Natural killer cell treated with Interleukin-12 subunit alpha and Interleukin-12 subunit beta and Interleukin-15 and Interleukin-18, amount 100 ng/mL, for 72 hours (primary cell): Measurements from ENCODE around the gene SEPHS2. TPM values are rescaled to one million over a fixed set of nuclear protein-coding genes. Genes with fewer than 3 reads are reported as not detected.

ENCODE experiments used
- ATAC-seq, 2 donors: fragments of 150-1000 bp; cut with Tn5 transposase in 1 of 2; sonication (Bioruptor Pico), chemical (Tn5 transposase) in 1 of 2; 2 replicates each; pipeline ENCODE4 v1.10.0; 2021
- DNase-seq: peaks from one replicate; pipeline ENCODE4 v3.0.0; 2022; ENCODE audit warnings: low spot score
- H3K27ac Mint-ChIP-seq, 2 donors: 1 replicate in 1 of 2; 2 replicates in 1 of 2; pipeline ENCODE4 v1.8.0; 2022; ENCODE audit warnings: mixed read lengths in 2 of 2, mild to moderate bottlenecking in 1 of 2, moderate library complexity in 1 of 2
- H3K27me3 Mint-ChIP-seq, 2 donors: 1 replicate in 1 of 2; 2 replicates in 1 of 2; pipeline ENCODE4 v1.8.0; 2022; ENCODE audit warnings: mixed read lengths in 2 of 2
- H3K36me3 Mint-ChIP-seq: one replicate; pipeline ENCODE4 v1.8.0; 2022; ENCODE audit warnings: mixed read lengths
- H3K4me1 Mint-ChIP-seq, 2 donors: 1 replicate in 1 of 2; 2 replicates in 1 of 2; pipeline ENCODE4 v1.8.0; 2022; ENCODE audit warnings: low read depth in 2 of 2, mixed read lengths in 2 of 2, mild to moderate bottlenecking in 1 of 2
- H3K4me3 Mint-ChIP-seq: one replicate; pipeline ENCODE4 v1.8.0; 2022; ENCODE audit warnings: mixed read lengths
- H3K9me3 Mint-ChIP-seq: 2 replicates; pipeline ENCODE4 v1.8.0; 2022; ENCODE audit warnings: mixed read lengths
- total RNA-seq, 2 donors: library from RNA; stranded (reverse); gene quantifications; one replicate each; pipeline ENCODE4 v1.2.3, GENCODE V29; 2022

SEPHS2 gene
- total RNA-seq, 2 donors from 2014 or later: 84.7 to 91.4 TPM

DNA sequence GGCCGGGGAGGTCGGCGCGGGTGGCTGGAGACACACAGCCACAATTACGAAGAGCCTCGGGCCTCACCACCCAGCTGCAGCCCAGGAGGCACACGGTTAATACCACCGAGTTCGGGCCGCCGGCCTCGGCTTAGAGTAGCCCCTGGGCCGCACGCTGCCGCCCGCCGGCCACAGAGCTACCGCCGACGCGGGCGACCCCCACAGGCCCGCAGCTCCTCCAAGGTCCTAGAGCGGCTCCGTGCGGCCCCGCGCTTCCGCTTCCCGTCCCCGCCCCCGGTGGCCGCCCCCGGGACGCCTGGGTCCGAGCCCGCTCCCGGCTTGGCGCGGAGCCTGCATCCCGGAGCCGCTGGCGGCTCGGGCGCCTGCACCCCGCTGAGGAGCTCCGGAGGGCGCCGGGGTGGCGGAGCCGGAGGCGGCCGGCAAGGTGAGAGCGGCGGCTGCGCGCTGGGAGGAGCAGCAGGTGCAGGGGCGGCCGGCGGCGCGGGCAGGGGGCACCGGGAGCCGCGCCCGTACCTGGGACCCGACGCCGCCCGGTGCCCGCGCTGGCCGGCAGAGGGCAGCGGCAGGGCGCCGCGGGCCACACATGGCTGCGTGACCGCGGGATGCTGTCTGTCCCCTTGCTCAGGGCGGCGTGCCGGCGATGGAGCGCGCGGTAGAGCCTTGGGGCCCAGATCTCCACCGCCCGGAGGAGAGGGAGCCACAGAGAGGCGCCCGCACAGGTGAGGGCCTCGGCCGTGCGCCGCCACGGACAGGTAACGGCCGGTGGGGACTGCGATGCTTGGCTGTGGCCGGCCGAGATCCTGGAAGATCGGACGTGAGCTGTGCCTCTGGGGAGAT lies 50.3 kb downstream of the SEPHS2 start, which contains the start of gene ZNF48:
TSS of gene ZNF48 (plus strand) at position 266 of the 837 bp plus-strand sequence. CDS start at position 641, 375 bp downstream.
- no peaks in the 10 kb centered on the region for H3K9me3 Mint-ChIP-seq
- peaks cover 32 to 34% of the 10 kb centered on the region in 2 donors for H3K4me1 Mint-ChIP-seq
- H3K27me3 Mint-ChIP-seq: no peaks in the 10 kb centered on the region
- ATAC-seq: peak; percentile 82 to 84
- H3K4me3 Mint-ChIP-seq: peak within 1 kb of the TSS; percentile 95
- H3K36me3 Mint-ChIP-seq: no peaks in the 10 kb centered on the region
- DNase-seq: peak; percentile 77
- H3K27ac Mint-ChIP-seq: peak within 1 kb of the TSS; percentile 65

GRCh38 chr16:30394592-30395154 lies 51.0 kb downstream of the SEPHS2 start:
- DNase-seq (no peak), ATAC-seq (no peak)
- Mint-ChIP-seq H3K9me3 (no peaks in the 10 kb centered on the region), H3K27ac (peak overlapping the region; percentile 40 to 57), H3K27me3 (no peaks in the 10 kb centered on the region), H3K4me3 (peak overlapping the region; percentile 87), H3K4me1 (peaks cover 28 to 29% of the 10 kb centered on the region in 2 donors), H3K36me3 (no peaks in the 10 kb centered on the region)

Other genes starting within 250 kb of the SEPHS2 start
- gene SULT1A3, start 246.6 kb downstream of the SEPHS2 start, total RNA-seq: 10 to 100 TPM; 19.1 to 46.7 TPM
- 10 to 100 TPM; 38.2 to 50.6 TPM for gene NPIPB13, start 197.4 kb downstream of the SEPHS2 start, total RNA-seq
- gene CD2BP2, start 90.6 kb downstream of the SEPHS2 start, total RNA-seq: 10 to 100 TPM; 95.8 to 99.7 TPM
- 10 to 100 TPM; 64.0 to 99.1 TPM for gene TBC1D10B, start 75.4 kb downstream of the SEPHS2 start, total RNA-seq
- gene MYL11, start 71.1 kb downstream of the SEPHS2 start, total RNA-seq: 1 to 10 TPM in 1 of 2 donors, not detected in 1; 8.5 TPM
- gene SEPTIN1, start 63.3 kb downstream of the SEPHS2 start, total RNA-seq: 100 to 1,000 TPM; 192 to 207 TPM
- 10 to 100 TPM; 10.2 to 14.7 TPM for gene ZNF48, start 50.5 kb downstream of the SEPHS2 start, total RNA-seq
- 1 to 10 TPM; 3.4 to 7.3 TPM for gene ZNF771, start 38.3 kb downstream of the SEPHS2 start, total RNA-seq
- gene DCTPP1, start 15.8 kb downstream of the SEPHS2 start, total RNA-seq: 100 to 1,000 TPM in 1 of 2 donors, 10 to 100 TPM in 1; 95.9 to 155 TPM
- gene ITGAL, start 26.9 kb upstream of the SEPHS2 start, total RNA-seq: 100 to 1,000 TPM; 648 to 717 TPM
- gene ZNF768, start 80.7 kb upstream of the SEPHS2 start, total RNA-seq: 10 to 100 TPM; 10.4 to 11.8 TPM
- 10 to 100 TPM in 1 of 2 donors, 1 to 10 TPM in 1; 8.7 to 10.3 TPM for gene ZNF747, start 89.0 kb upstream of the SEPHS2 start, total RNA-seq
- 10 to 100 TPM; 14.9 to 22.9 TPM for gene ZNF764, start 112.5 kb upstream of the SEPHS2 start, total RNA-seq
- 1 to 10 TPM; 8.3 to 8.9 TPM for gene ZNF688, start 125.8 kb upstream of the SEPHS2 start, total RNA-seq
- 10 to 100 TPM; 13.3 to 20.0 TPM for gene ZNF785, start 139.8 kb upstream of the SEPHS2 start, total RNA-seq
- 10 to 100 TPM in 1 of 2 donors, 1 to 10 TPM in 1; 9.4 to 14.3 TPM for gene ZNF689, start 164.5 kb upstream of the SEPHS2 start, total RNA-seq
- gene PRR14, start 205.1 kb upstream of the SEPHS2 start, total RNA-seq: 100 to 1,000 TPM; 128 to 197 TPM
- 100 to 1,000 TPM; 140 to 147 TPM for gene FBRS, start 212.6 kb upstream of the SEPHS2 start, total RNA-seq